Retinal pigment epithelial cell (primary cell): ENCODE results near the gene CISD3.

Source experiments
- DNase-seq: peaks from one replicate; pipeline ENCODE4 v3.0.0-alpha.2; 2010; ENCODE audit warnings: low read depth
- H3K4me3 ChIP-seq: 2 replicates; pipeline ENCODE4 v1.5.1; 2011; ENCODE audit warnings: mild to moderate bottlenecking, low read length, control low read depth, moderate library complexity
- CTCF ChIP-seq: conservative IDR thresholded peaks from 2 replicates; pipeline ENCODE4 v1.5.1; 2011; ENCODE audit warnings: low read depth, low read length, control low read depth, inconsistent platforms

Gene CISD3

GRCh38 chr17:38715216-38715943, 14.8 kb upstream of the CISD3 start:
- no peak for TF ChIP-seq CTCF
- no peak overlapping the region for H3K4me3 ChIP-seq
- DNase-seq = no peak

- DNase-seq = no peak
- no peak for TF ChIP-seq CTCF
- H3K4me3 ChIP-seq = no peak overlapping the region
Measured at GRCh38 chr17:38716368-38717005, 13.7 kb upstream of the CISD3 start.

GRCh38 chr17:38717139-38717745, 12.9 kb upstream of the CISD3 start:
- no peak overlapping the region for H3K4me3 ChIP-seq
- TF ChIP-seq CTCF = no peak
- DNase-seq = no peak

- no peak for DNase-seq
- no peak overlapping the region for H3K4me3 ChIP-seq
- TF ChIP-seq CTCF = no peak
Measured at GRCh38 chr17:38719289-38719942, 10.7 kb upstream of the CISD3 start.

GRCh38 chr17:38719943-38720641, 10.0 kb upstream of the CISD3 start:
- no peak overlapping the region for H3K4me3 ChIP-seq
- no peak for DNase-seq
- TF ChIP-seq CTCF = no peak

GRCh38 chr17:38720941-38721340, 9.2 kb upstream of the CISD3 start:
- no peak overlapping the region for H3K4me3 ChIP-seq
- no peak for DNase-seq
- TF ChIP-seq CTCF = no peak
